OCI-LY7 (cell line): ENCODE data around the gene RNF13. TPM values are rescaled to one million over a fixed set of nuclear protein-coding genes. Genes with fewer than 3 reads are reported as not detected.
"Not testable (repeated sequence)": the region's sequence is repeated elsewhere in the genome, so short reads cannot be mapped to it uniquely, and the experiment has no call there.

Source experiments
- BruUV-seq: library from RNA; stranded (reverse); fragments of 400-500 nt; replicated peaks from 2 replicates; lab custom pipeline; 2021; lab: Mats Ljungman, UMichigan
- CTCF ChIA-PET: fragments of 300-600 bp; sonication (Branson Sonifier 250); formaldehyde crosslinking; loops from one replicate; lab custom pipeline; 2022; ENCODE audit warnings: antibody characterized with exemption; ENCODE audit not compliant: unreplicated experiment; lab: Charles Lee
- POLR2A ChIA-PET: fragments of 300-600 bp; sonication (Branson Sonifier 250); formaldehyde crosslinking; loops from one replicate; lab custom pipeline; 2022; ENCODE audit warnings: antibody characterized with exemption; lab: Charles Lee
- DNase-seq: peaks from one replicate; pipeline ENCODE4 v3.0.0-alpha.2; 2015; ENCODE audit warnings: low spot score
- H2AFZ ChIP-seq: fragments of 200-600 bp; sonication (generic), shearing (Covaris generic); 2 replicates; pipeline ENCODE4 v1.6.1; 2014; ENCODE audit warnings: mild to moderate bottlenecking, antibody characterized with exemption, low read length, moderate library complexity
- H3K27ac ChIP-seq: fragments of 200-600 bp; sonication (generic); 2 replicates; pipeline ENCODE4 v1.5.1; 2014; ENCODE audit warnings: mixed run types, low read depth, mild to moderate bottlenecking, moderate library complexity, low read length, inconsistent platforms; ENCODE audit not compliant: poor library complexity, severe bottlenecking
- H3K36me3 ChIP-seq: fragments of 200-600 bp; sonication (generic); 2 replicates; pipeline ENCODE4 v1.6.1; 2014; ENCODE audit warnings: mild to moderate bottlenecking, antibody characterized with exemption, low read length, moderate library complexity, mixed read lengths; ENCODE audit not compliant: insufficient read depth
- H3K4me1 ChIP-seq: fragments of 200-600 bp; sonication (generic); 2 replicates; pipeline ENCODE4 v1.5.1; 2014; ENCODE audit warnings: mild to moderate bottlenecking, low read length; ENCODE audit not compliant: insufficient read depth, poor library complexity, severe bottlenecking
- H3K4me2 ChIP-seq: fragments of 200-600 bp; sonication (generic); 2 replicates; pipeline ENCODE4 v1.6.1; 2014; ENCODE audit warnings: mild to moderate bottlenecking, low read length
- H3K4me3 ChIP-seq: fragments of 200-600 bp; sonication (generic); 2 replicates; pipeline ENCODE4 v1.5.1; 2014; ENCODE audit warnings: mild to moderate bottlenecking, low read depth, low read length; ENCODE audit not compliant: poor library complexity, severe bottlenecking
- H3K79me2 ChIP-seq: fragments of 200-600 bp; sonication (generic); 2 replicates; pipeline ENCODE4 v1.6.1; 2016; ENCODE audit warnings: low read depth, mild to moderate bottlenecking, low read length, moderate library complexity, mixed read lengths; ENCODE audit not compliant: insufficient read depth
- H3K9me2 ChIP-seq: fragments of 200-600 bp; sonication (generic); 2 replicates; pipeline ENCODE4 v1.6.1; 2016; ENCODE audit warnings: mild to moderate bottlenecking, low read length, mixed read lengths; ENCODE audit not compliant: insufficient read depth
- H3K9me3 ChIP-seq: fragments of 200-600 bp; sonication (generic); 2 replicates; pipeline ENCODE4 v1.6.1; 2014; ENCODE audit warnings: mild to moderate bottlenecking, mixed run types, low read length, mixed read lengths
- H4K20me1 ChIP-seq: fragments of 200-600 bp; sonication (generic); 2 replicates; pipeline ENCODE4 v1.6.1; 2014; ENCODE audit warnings: mild to moderate bottlenecking, antibody characterized with exemption, low read length, moderate library complexity, mixed read lengths; ENCODE audit not compliant: insufficient read depth
- EZH2phosphoT487 ChIP-seq: fragments of 200-600 bp; sonication (generic); IDR thresholded peaks from 2 replicates; pipeline ENCODE4 v1.6.1; 2018; ENCODE audit warnings: low read depth, borderline replicate concordance, mild to moderate bottlenecking, mixed run types, antibody characterized with exemption, low read length, moderate library complexity, mixed read lengths
- intact Hi-C: fragments of 100-400 bp; cut with micrococcal nuclease; formaldehyde crosslinking; loops from one replicate; pipeline ENCODE4 v1.10.0; 2022; ENCODE audit not compliant: unreplicated experiment
- total RNA-seq, 2 experiments: library from RNA; depleted of rRNA in 1 of 2; stranded (reverse); fragments of >200 nt in 1 of 2; shearing (Covaris generic) in 1 of 2; gene quantifications; 2 replicates each; pipeline ENCODE4 v1.2.3, GENCODE V29; 2014 to 2022
- TF ChIP-seq, protein P1 (sequence below): fragments of 200-600 bp; sonication (generic); conservative IDR thresholded peaks from 2 replicates; pipeline ENCODE4 v1.5.1; 2014; ENCODE audit warnings: mild to moderate bottlenecking, antibody characterized with exemption, low read length, moderate library complexity, mixed read lengths

RNF13 gene
- total RNA-seq, 2 experiments from 2014 or later: 26.2 to 37.3 TPM

- Histone ChIP-seq H3K9me2 (no peaks in the 10 kb centered on the region), H3K79me2 (peaks cover 53% of the 10 kb centered on the region; the same call in 1 of the 2 replicates), H3K4me1 (no peaks in the 10 kb centered on the region), H3K36me3 (peaks cover 11% of the 10 kb centered on the region), H3K27ac (no peak overlapping the region), H3K4me3 (no peak overlapping the region), H2AFZ (no peak overlapping the region), H3K4me2 (no peak overlapping the region), H3K9me3 (peaks cover 74% of the 10 kb centered on the region), H4K20me1 (no peaks in the 10 kb centered on the region)
- ChIA-PET CTCF (no interaction called here), POLR2A (no interaction called here)
- no TSS peak for BruUV-seq
- TF ChIP-seq, protein P1, sequence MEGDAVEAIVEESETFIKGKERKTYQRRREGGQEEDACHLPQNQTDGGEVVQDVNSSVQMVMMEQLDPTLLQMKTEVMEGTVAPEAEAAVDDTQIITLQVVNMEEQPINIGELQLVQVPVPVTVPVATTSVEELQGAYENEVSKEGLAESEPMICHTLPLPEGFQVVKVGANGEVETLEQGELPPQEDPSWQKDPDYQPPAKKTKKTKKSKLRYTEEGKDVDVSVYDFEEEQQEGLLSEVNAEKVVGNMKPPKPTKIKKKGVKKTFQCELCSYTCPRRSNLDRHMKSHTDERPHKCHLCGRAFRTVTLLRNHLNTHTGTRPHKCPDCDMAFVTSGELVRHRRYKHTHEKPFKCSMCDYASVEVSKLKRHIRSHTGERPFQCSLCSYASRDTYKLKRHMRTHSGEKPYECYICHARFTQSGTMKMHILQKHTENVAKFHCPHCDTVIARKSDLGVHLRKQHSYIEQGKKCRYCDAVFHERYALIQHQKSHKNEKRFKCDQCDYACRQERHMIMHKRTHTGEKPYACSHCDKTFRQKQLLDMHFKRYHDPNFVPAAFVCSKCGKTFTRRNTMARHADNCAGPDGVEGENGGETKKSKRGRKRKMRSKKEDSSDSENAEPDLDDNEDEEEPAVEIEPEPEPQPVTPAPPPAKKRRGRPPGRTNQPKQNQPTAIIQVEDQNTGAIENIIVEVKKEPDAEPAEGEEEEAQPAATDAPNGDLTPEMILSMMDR: no peak
- no peak for TF ChIP-seq EZH2phosphoT487
- peak; percentile 7 for DNase-seq
- intact Hi-C loops: no loop called here
Observed at GRCh38 chr3:149833241-149833640, 20.2 kb downstream of the RNF13 start.

- H3K4me2 ChIP-seq, DNase-seq, intact Hi-C loops, CTCF ChIA-PET, BruUV-seq, H3K4me1 ChIP-seq, H4K20me1 ChIP-seq, H2AFZ ChIP-seq, H3K9me2 ChIP-seq, POLR2A ChIA-PET, H3K4me3 ChIP-seq, H3K27ac ChIP-seq: not testable (repeated sequence)
- Histone ChIP-seq H3K79me2 (peaks cover 40% of the 10 kb centered on the region; the same call in 1 of the 2 replicates), H3K9me3 (peaks cover 45% of the 10 kb centered on the region), H3K36me3 (peaks cover 11% of the 10 kb centered on the region; the same call in 1 of the 2 replicates)
Observed at GRCh38 chr3:149838491-149838890, 25.5 kb downstream of the RNF13 start.

GRCh38 chr3:149839469-149839868, 26.5 kb downstream of the RNF13 start:
- Histone ChIP-seq H3K9me3 (peaks cover 36% of the 10 kb centered on the region), H3K36me3 (peaks cover 11% of the 10 kb centered on the region; the same call in 1 of the 2 replicates), H3K79me2 (peaks cover 39% of the 10 kb centered on the region; the same call in 1 of the 2 replicates)
- H3K27ac ChIP-seq, H3K9me2 ChIP-seq, H2AFZ ChIP-seq, H3K4me1 ChIP-seq, H4K20me1 ChIP-seq, H3K4me3 ChIP-seq, DNase-seq, BruUV-seq, H3K4me2 ChIP-seq, CTCF ChIA-PET, intact Hi-C loops: not testable (repeated sequence)
- POLR2A ChIA-PET: interaction anchor here (2.3 kb wide), 1 partner anchor 20 kb away, joined by 6 read pairs; no protein-coding TSS in a partner anchor
